GM10266 (cell line): ENCODE results near the gene ARHGEF2.

Experiments
- DNase-seq: peaks from one replicate; pipeline ENCODE4 v3.0.0; 2012; ENCODE audit errors: extremely low spot score
- CTCF ChIP-seq: IDR thresholded peaks from 2 replicates; pipeline ENCODE4 v1.5.1; 2012; ENCODE audit warnings: mild to moderate bottlenecking, low read depth; ENCODE audit not compliant: control insufficient read depth, insufficient read depth; ENCODE audit errors: missing control alignments

Gene ARHGEF2

GRCh38 chr1:156003923-156004188, 25.5 kb upstream of the ARHGEF2 start:
- DNase-seq, result no peak
- no peak for TF ChIP-seq CTCF

GRCh38 chr1:156002188-156002911, 24.0 kb upstream of the ARHGEF2 start:
- TF ChIP-seq CTCF, result no peak

DNA sequence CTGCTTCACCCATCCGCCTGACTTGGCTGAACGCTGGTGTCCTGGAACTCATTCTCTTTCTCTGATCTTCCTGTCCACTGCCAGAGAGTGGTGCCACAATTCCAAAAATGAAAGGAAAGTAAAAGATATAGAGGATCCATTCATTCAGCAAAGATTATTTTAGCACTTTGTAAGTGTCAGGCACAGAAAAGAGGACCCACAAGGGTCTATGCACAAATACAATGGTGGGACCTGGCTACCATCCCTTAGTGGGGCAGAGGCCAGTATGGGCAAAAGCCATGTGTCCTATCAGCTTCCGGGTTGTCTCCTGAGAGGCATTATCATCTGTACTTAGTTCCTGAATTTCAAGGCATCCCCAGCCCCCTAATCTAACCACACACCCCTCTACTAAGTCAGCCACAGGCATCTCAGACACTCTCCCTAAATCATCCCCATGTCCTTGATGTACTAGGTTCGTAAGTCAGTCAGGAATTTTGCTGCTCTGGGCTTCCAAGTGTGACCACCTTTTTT, 23.4 kb upstream of the ARHGEF2 start:
- TF ChIP-seq CTCF, result no peak
- DNase-seq, result no peak

More at GRCh38 chr1:156002188-156002911, 24.0 kb upstream of the ARHGEF2 start:
- no peak for DNase-seq

- TF ChIP-seq CTCF, result no peak
Observed at GRCh38 chr1:156001021-156001661, 22.8 kb upstream of the ARHGEF2 start.

GRCh38 chr1:155999964-156000363, 21.6 kb upstream of the ARHGEF2 start:
- TF ChIP-seq CTCF, result no peak
- no peak for DNase-seq

More at GRCh38 chr1:156001021-156001661, 22.8 kb upstream of the ARHGEF2 start:
- no peak for DNase-seq

DNA sequence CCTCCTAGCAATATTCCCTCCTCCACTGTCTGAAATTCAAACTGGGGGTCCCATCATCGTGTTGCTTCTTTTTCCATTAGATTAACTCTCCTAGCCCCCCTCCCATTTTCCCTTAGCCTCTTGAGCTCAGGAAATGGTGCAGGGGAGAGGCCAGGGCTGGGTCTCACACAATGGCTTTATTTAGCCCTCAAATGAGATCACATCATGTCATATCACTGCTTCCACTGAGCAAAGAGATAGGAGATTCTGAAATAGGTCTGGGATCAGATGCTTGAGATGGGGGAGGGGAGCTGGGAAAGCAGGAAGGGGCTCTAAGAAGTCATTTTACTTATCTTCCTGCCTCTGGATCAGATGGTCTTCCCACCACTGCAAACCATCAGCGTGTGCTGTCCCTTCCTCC, 17.8 kb upstream of the ARHGEF2 start:
- no peak for TF ChIP-seq CTCF

DNA sequence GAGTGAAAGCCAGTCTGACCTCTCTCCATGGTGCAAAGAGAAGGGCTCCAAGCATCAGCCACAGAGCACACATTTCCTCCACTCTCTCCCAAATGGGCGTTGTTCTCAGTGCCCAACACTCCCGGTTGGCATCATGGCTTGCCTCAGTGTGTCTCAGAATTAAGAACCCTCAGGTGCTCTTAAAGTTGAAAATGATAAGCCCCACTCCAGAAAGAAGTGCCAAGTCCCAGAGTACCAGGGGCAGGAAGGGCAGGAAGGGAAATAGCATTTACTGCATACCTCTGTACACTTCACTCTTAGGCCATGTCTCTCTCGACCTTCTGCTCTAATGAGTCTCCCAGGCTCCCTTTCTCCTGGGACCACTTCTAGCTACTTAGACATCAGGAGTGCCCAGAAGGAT, 15.2 kb upstream of the ARHGEF2 start:
- TF ChIP-seq CTCF, result no peak
- DNase-seq, result no peak

More for the DNA sequence above, 17.8 kb upstream of the ARHGEF2 start:
- no peak for DNase-seq
